Endodermal cell (in vitro differentiated cells): Measurements from ENCODE around the gene FBXO41. TPM values are rescaled to one million over a fixed set of nuclear protein-coding genes. Genes with fewer than 3 reads are reported as not detected.

ENCODE experiments used
- DNase-seq: peaks from one replicate; pipeline ENCODE4 v3.0.0-alpha.2; 2017
- H3K27ac ChIP-seq: 2 replicates; pipeline ENCODE4 v1.5.1; 2013; ENCODE audit warnings: mild to moderate bottlenecking, low read depth, low read length, moderate library complexity
- H3K27me3 ChIP-seq: 2 replicates; pipeline ENCODE4 v1.6.1; 2013; ENCODE audit warnings: mild to moderate bottlenecking, low read length, moderate library complexity; ENCODE audit not compliant: insufficient read depth, control insufficient read depth, poor library complexity, severe bottlenecking
- H3K36me3 ChIP-seq: 2 replicates; pipeline ENCODE4 v1.7.0; 2013; ENCODE audit warnings: mild to moderate bottlenecking, low read length, moderate library complexity; ENCODE audit not compliant: control insufficient read depth, insufficient read depth
- H3K4me1 ChIP-seq: one replicate; pipeline ENCODE4 v1.7.0; 2013; ENCODE audit warnings: low read length; ENCODE audit not compliant: control insufficient read depth, insufficient read depth
- H3K4me3 ChIP-seq: 2 replicates; pipeline ENCODE4 v1.5.1; 2013; ENCODE audit warnings: mild to moderate bottlenecking, low read length, moderate library complexity
- H3K9ac ChIP-seq: 2 replicates; pipeline ENCODE4 v1.6.1; 2013; ENCODE audit warnings: mild to moderate bottlenecking, low read length, moderate library complexity; ENCODE audit not compliant: poor library complexity, severe bottlenecking; ENCODE audit errors: extremely low read depth
- H3K9me3 ChIP-seq: 2 replicates; pipeline ENCODE4 v1.6.1; 2013; ENCODE audit warnings: mild to moderate bottlenecking, low read length, moderate library complexity; ENCODE audit not compliant: control insufficient read depth
- H3K27ac Mint-ChIP-seq: 2 replicates; pipeline ENCODE4 v1.8.0; 2020; ENCODE audit warnings: mixed read lengths
- H3K27me3 Mint-ChIP-seq: 2 replicates; pipeline ENCODE4 v1.8.0; 2021; ENCODE audit warnings: mild to moderate bottlenecking, mixed read lengths; ENCODE audit not compliant: insufficient read depth
- H3K36me3 Mint-ChIP-seq: 2 replicates; pipeline ENCODE4 v1.8.0; 2020; ENCODE audit warnings: low read depth, mixed read lengths
- H3K4me1 Mint-ChIP-seq: 2 replicates; pipeline ENCODE4 v1.8.0; 2020; ENCODE audit warnings: mixed read lengths
- H3K4me3 Mint-ChIP-seq: 2 replicates; pipeline ENCODE4 v1.8.0; 2020; ENCODE audit warnings: mild to moderate bottlenecking, moderate library complexity, mixed read lengths
- H3K9me3 Mint-ChIP-seq: 2 replicates; pipeline ENCODE4 v1.8.0; 2020; ENCODE audit warnings: mild to moderate bottlenecking, mixed read lengths
- CTCF ChIP-seq: fragments of 200-600 bp; sonication (generic); conservative IDR thresholded peaks from 2 replicates; pipeline ENCODE4 v1.5.0; 2021; ENCODE audit warnings: antibody characterized with exemption, mild to moderate bottlenecking
- WGBS, 2 experiments: methylation state at CpG; one replicate each; pipeline versions ENCODE4 v1.1.5 to v1.1.7; 2013; ENCODE audit warnings: missing lambda C conversion rate in 2 of 2, mixed read lengths in 1 of 2; ENCODE audit not compliant: insufficient coverage in 1 of 2, insufficient read length in 1 of 2; 5-methylcytosine and 5-hydroxymethylcytosine counted together
- total RNA-seq, 2 donors: library from RNA; stranded (reverse); fragmentation: NEBNext Ultra II Directional in 1 of 2; extraction: Animal tissue kit (Norgen Biotek cat#: 25700) in 1 of 2; gene quantifications; 2 replicates in 1 of 2; 3 replicates in 1 of 2; pipeline ENCODE4 v1.2.1, GENCODE V29; 2021

FBXO41 gene
- total RNA-seq, 2 donors from 2014 or later = 9.0 to 11.2 TPM

- H3K9ac ChIP-seq = no peak overlapping the region
- 95 to 100% methylated on average over 1 to 2 of the region's 2 CpGs for WGBS, 2 experiments
- H3K27me3 ChIP-seq = no peaks in the 10 kb centered on the region
- no peaks in the 10 kb centered on the region for H3K9me3 ChIP-seq
- H3K27ac ChIP-seq = no peak overlapping the region
- H3K4me1 ChIP-seq = no peaks in the 10 kb centered on the region
- Mint-ChIP-seq H3K27ac (no peak overlapping the region), H3K4me1 (peaks cover 13% of the 10 kb centered on the region), H3K27me3 (no peaks in the 10 kb centered on the region), H3K4me3 (no peak overlapping the region), H3K9me3 (no peaks in the 10 kb centered on the region), H3K36me3 (peaks cover 17% of the 10 kb centered on the region)
- TF ChIP-seq CTCF = no peak
- no peak for DNase-seq
- H3K36me3 ChIP-seq = peaks cover 15% of the 10 kb centered on the region
- H3K4me3 ChIP-seq = no peak overlapping the region
Observed at GRCh38 chr2:73217826-73218225, 66.5 kb downstream of the FBXO41 start.

- no peak for DNase-seq
- H3K36me3 Mint-ChIP-seq = peaks cover 11% of the 10 kb centered on the region
- WGBS, 2 experiments = 95 to 100% methylated on average over 4 to 5 of the region's 5 CpGs
- H3K4me1 Mint-ChIP-seq = peaks cover 13% of the 10 kb centered on the region
- no peak overlapping the region for H3K27ac Mint-ChIP-seq
- H3K27me3 Mint-ChIP-seq = no peaks in the 10 kb centered on the region
- no peak overlapping the region for H3K9ac ChIP-seq
- no peak overlapping the region for H3K4me3 Mint-ChIP-seq
- no peaks in the 10 kb centered on the region for H3K9me3 Mint-ChIP-seq
- no peaks in the 10 kb centered on the region for H3K4me1 ChIP-seq
- no peak for TF ChIP-seq CTCF
- peaks cover 9% of the 10 kb centered on the region for H3K36me3 ChIP-seq
- no peak overlapping the region for H3K4me3 ChIP-seq
- H3K9me3 ChIP-seq = no peaks in the 10 kb centered on the region
- H3K27me3 ChIP-seq = no peaks in the 10 kb centered on the region
- H3K27ac ChIP-seq = no peak overlapping the region
Observed at GRCh38 chr2:73217160-73217559, 67.1 kb downstream of the FBXO41 start.

- Histone ChIP-seq H3K4me1 (no peaks in the 10 kb centered on the region), H3K27ac (no peak overlapping the region), H3K27me3 (no peaks in the 10 kb centered on the region), H3K36me3 (no peaks in the 10 kb centered on the region), H3K9ac (no peak overlapping the region), H3K4me3 (peak overlapping the region; percentile 93), H3K9me3 (no peaks in the 10 kb centered on the region)
- 91 to 92% methylated on average over 3 to 4 of the region's 4 CpGs for WGBS, 2 experiments
- peaks cover 3% of the 10 kb centered on the region for H3K36me3 Mint-ChIP-seq
- peak overlapping the region; percentile 16 for H3K27ac Mint-ChIP-seq
- H3K4me1 Mint-ChIP-seq = peaks cover 13% of the 10 kb centered on the region
- no peak for DNase-seq
- peak overlapping the region; percentile 68 for H3K4me3 Mint-ChIP-seq
- H3K9me3 Mint-ChIP-seq = no peaks in the 10 kb centered on the region
- TF ChIP-seq CTCF = no peak
- H3K27me3 Mint-ChIP-seq = no peaks in the 10 kb centered on the region
Observed at GRCh38 chr2:73215254-73215653, 69.0 kb downstream of the FBXO41 start.
